H9 (cell line): ENCODE measurements around the gene CFAP157. TPM values are rescaled to one million over a fixed set of nuclear protein-coding genes. Genes with fewer than 3 reads are reported as not detected.

ENCODE experiments used
- DNase-seq: peaks from one replicate; pipeline ENCODE4 v3.0.0-alpha.2; 2017
- H2AFZ ChIP-seq: one replicate; pipeline ENCODE4 v1.6.1; 2013; ENCODE audit warnings: mild to moderate bottlenecking, low read length, control low read depth, moderate library complexity
- H2AK5ac ChIP-seq: 2 replicates; pipeline ENCODE4 v1.6.1; 2013; ENCODE audit warnings: low read length, control low read depth, mixed read lengths; ENCODE audit not compliant: insufficient read length
- H2BK120ac ChIP-seq: one replicate; pipeline ENCODE4 v1.6.1; 2013; ENCODE audit warnings: low read depth, mild to moderate bottlenecking, low read length, control low read depth, inconsistent platforms; ENCODE audit not compliant: poor library complexity, severe bottlenecking
- H2BK12ac ChIP-seq: 2 replicates; pipeline ENCODE4 v1.6.1; 2013; ENCODE audit warnings: low read length, control low read depth, mixed read lengths, low read depth; ENCODE audit not compliant: insufficient read length
- H2BK15ac ChIP-seq: 2 replicates; pipeline ENCODE4 v1.6.1; 2013; ENCODE audit warnings: low read depth, low read length, control low read depth
- H2BK20ac ChIP-seq: one replicate; pipeline ENCODE4 v1.6.1; 2013; ENCODE audit warnings: low read depth, mild to moderate bottlenecking, low read length, control low read depth, inconsistent platforms; ENCODE audit not compliant: poor library complexity, severe bottlenecking
- H2BK5ac ChIP-seq: 2 replicates; pipeline ENCODE4 v1.6.1; 2013; ENCODE audit warnings: low read length, control low read depth, mixed read lengths; ENCODE audit not compliant: insufficient read length
- H3K14ac ChIP-seq: 2 replicates; pipeline ENCODE4 v1.6.1; 2013; ENCODE audit warnings: low read length, control low read depth; ENCODE audit not compliant: insufficient read depth
- H3K18ac ChIP-seq: 2 replicates; pipeline ENCODE4 v1.6.1; 2013; ENCODE audit warnings: low read depth, mild to moderate bottlenecking, mixed read lengths, low read length, control low read depth; ENCODE audit not compliant: insufficient read length
- H3K23ac ChIP-seq: 2 replicates; pipeline ENCODE4 v1.6.1; 2013; ENCODE audit warnings: low read length, control low read depth, mixed read lengths, low read depth; ENCODE audit not compliant: insufficient read length
- H3K23me2 ChIP-seq: 2 replicates; pipeline ENCODE4 v1.6.1; 2013; ENCODE audit warnings: low read depth, mild to moderate bottlenecking, mixed read lengths, low read length, control low read depth; ENCODE audit not compliant: insufficient read length, poor library complexity, severe bottlenecking
- H3K27ac ChIP-seq: 2 replicates; pipeline ENCODE4 v1.5.1; 2013; ENCODE audit warnings: low read length, control low read depth, mixed read lengths, low read depth; ENCODE audit not compliant: insufficient read length
- H3K27me3 ChIP-seq: 2 replicates; pipeline ENCODE4 v1.6.1; 2013; ENCODE audit warnings: low read length, control low read depth, inconsistent platforms; ENCODE audit not compliant: insufficient read depth
- H3K4ac ChIP-seq: 2 replicates; pipeline ENCODE4 v1.6.1; 2013; ENCODE audit warnings: low read depth, mild to moderate bottlenecking, control low read depth, inconsistent platforms, low read length, moderate library complexity
- H3K4me1 ChIP-seq: 2 replicates; pipeline ENCODE4 v1.6.1; 2013; ENCODE audit warnings: low read length, control low read depth, inconsistent platforms; ENCODE audit not compliant: insufficient read depth
- H3K4me2 ChIP-seq: 2 replicates; pipeline ENCODE4 v1.6.1; 2013; ENCODE audit warnings: low read length, control low read depth, mixed read lengths; ENCODE audit not compliant: insufficient read length, insufficient read depth
- H3K56ac ChIP-seq: 2 replicates; pipeline ENCODE4 v1.6.1; 2013; ENCODE audit warnings: low read depth, mild to moderate bottlenecking, mixed read lengths, low read length, control low read depth; ENCODE audit not compliant: insufficient read length
- H3K79me1 ChIP-seq: 2 replicates; pipeline ENCODE4 v1.6.1; 2013; ENCODE audit warnings: low read depth, mild to moderate bottlenecking, moderate library complexity, low read length, control low read depth, inconsistent platforms; ENCODE audit not compliant: insufficient read depth, poor library complexity, severe bottlenecking
- H3K79me2 ChIP-seq: 2 replicates; pipeline ENCODE4 v1.6.1; 2013; ENCODE audit warnings: low read length, control low read depth, inconsistent platforms; ENCODE audit not compliant: insufficient read depth
- H3K9ac ChIP-seq: 2 replicates; pipeline ENCODE4 v1.6.1; 2013; ENCODE audit warnings: low read length, control low read depth, mixed read lengths; ENCODE audit not compliant: insufficient read length; ENCODE audit errors: extremely low read depth
- H3K9me3 ChIP-seq: one replicate; pipeline ENCODE4 v1.6.1; 2013; ENCODE audit warnings: low read depth, low read length, inconsistent platforms; ENCODE audit not compliant: control insufficient read depth
- H3T11ph ChIP-seq: one replicate; pipeline ENCODE4 v1.6.1; 2013; ENCODE audit warnings: mild to moderate bottlenecking, low read length, control low read depth, inconsistent platforms
- H4K20me1 ChIP-seq: one replicate; pipeline ENCODE4 v1.6.1; 2013; ENCODE audit not compliant: control insufficient read depth, insufficient read length, insufficient read depth
- H4K5ac ChIP-seq: 2 replicates; pipeline ENCODE4 v1.6.1; 2013; ENCODE audit warnings: low read depth, mild to moderate bottlenecking, mixed read lengths, low read length, control low read depth; ENCODE audit not compliant: insufficient read length
- H4K8ac ChIP-seq: replicated peaks from 2 replicates; pipeline ENCODE4 v1.6.1; 2013; ENCODE audit warnings: low read length, control low read depth, mixed read lengths, low read depth; ENCODE audit not compliant: insufficient read length
- H4K91ac ChIP-seq: 2 replicates; pipeline ENCODE4 v1.6.1; 2013; ENCODE audit warnings: low read depth, mild to moderate bottlenecking, moderate library complexity, mixed read lengths, low read length, control low read depth; ENCODE audit not compliant: insufficient read length
- H3K27ac Mint-ChIP-seq, 3 experiments: 2 replicates in 2 of 3; 3 replicates in 1 of 3; pipeline ENCODE4 v1.8.0; 2020 to 2021; ENCODE audit warnings: mixed read lengths in 3 of 3, mild to moderate bottlenecking in 1 of 3, moderate library complexity in 1 of 3
- H3K27me3 Mint-ChIP-seq: 2 replicates; pipeline ENCODE4 v1.8.0; 2021; ENCODE audit warnings: low read depth, mild to moderate bottlenecking, moderate library complexity, mixed read lengths
- H3K36me3 Mint-ChIP-seq, 3 experiments: 2 replicates in 2 of 3; 3 replicates in 1 of 3; pipeline ENCODE4 v1.8.0; 2020 to 2021; ENCODE audit warnings: low read depth in 3 of 3, mixed read lengths in 3 of 3; ENCODE audit not compliant: insufficient read depth in 1 of 3
- H3K4me1 Mint-ChIP-seq, 2 experiments: 2 replicates each; pipeline ENCODE4 v1.8.0; 2020; ENCODE audit warnings: mixed read lengths in 2 of 2
- H3K4me3 Mint-ChIP-seq, 2 experiments: 2 replicates in 1 of 2; 3 replicates in 1 of 2; pipeline ENCODE4 v1.8.0; 2020 to 2021; ENCODE audit warnings: mild to moderate bottlenecking in 2 of 2, mixed read lengths in 2 of 2, moderate library complexity in 1 of 2
- H3K9me3 Mint-ChIP-seq, 2 experiments: 2 replicates in 1 of 2; 3 replicates in 1 of 2; pipeline ENCODE4 v1.8.0; 2020; ENCODE audit warnings: mild to moderate bottlenecking in 2 of 2, mixed read lengths in 2 of 2, moderate library complexity in 1 of 2
- CTCF ChIP-seq: fragments of 200-600 bp; sonication (generic); conservative IDR thresholded peaks from 3 replicates; pipeline ENCODE4 v1.8.0; 2021; ENCODE audit warnings: antibody characterized with exemption, mild to moderate bottlenecking
- WGBS: extraction: QIAGEN DNeasy Blood & Tissue Kit; methylation state at CpG from one replicate; pipeline ENCODE4 v1.1.7; 2013; ENCODE audit warnings: missing lambda C conversion rate, low lambda C conversion rate, mixed read lengths; ENCODE audit not compliant: insufficient read length; ENCODE audit errors: extremely low coverage; 5-methylcytosine and 5-hydroxymethylcytosine counted together
- total RNA-seq: library from RNA; stranded (reverse); gene quantifications from 2 replicates; pipeline ENCODE4 v1.2.1, GENCODE V29; 2021

CFAP157 gene
- total RNA-seq, 1 experiment from 2014 or later = 0.22 TPM

DNA sequence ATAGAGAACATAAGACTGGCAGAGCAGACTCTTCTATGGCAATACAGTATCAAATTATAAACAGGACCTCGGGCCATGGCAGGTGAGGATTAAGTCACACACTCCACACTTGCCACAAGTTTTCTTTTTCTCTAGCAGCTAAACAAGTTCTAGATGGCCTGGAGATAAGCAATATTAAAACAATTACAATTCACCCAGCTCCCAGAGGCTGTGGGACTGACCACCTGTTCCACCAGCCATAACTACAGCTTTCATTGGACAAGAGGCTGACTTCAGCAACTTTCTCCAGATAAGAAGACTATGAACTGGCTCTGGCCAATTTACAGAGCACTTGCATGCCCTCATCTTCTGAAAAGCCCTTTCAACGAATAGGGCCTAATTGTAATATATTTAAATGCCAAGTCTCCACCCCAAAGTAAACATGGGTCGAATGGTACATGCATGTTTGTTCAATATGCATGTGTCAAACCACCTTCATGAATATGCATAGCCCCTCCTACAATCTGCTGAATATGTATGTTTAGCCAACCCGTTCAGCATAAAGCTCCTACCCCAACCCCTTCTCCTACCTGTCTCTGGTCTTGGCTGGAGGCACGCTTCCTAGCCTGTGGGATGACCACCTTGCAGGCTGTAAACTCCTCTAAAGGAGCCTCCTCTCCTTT lies 6.1 kb upstream of the CFAP157 start:
- H2BK20ac ChIP-seq = no peak overlapping the region
- H2BK5ac ChIP-seq = no peak overlapping the region
- Mint-ChIP-seq H3K9me3 (no peaks in the 10 kb centered on the region), H3K36me3 (no peaks in the 10 kb centered on the region), H3K27ac (no peak overlapping the region), H3K27me3 (peaks cover 6% of the 10 kb centered on the region), H3K4me3 (0 out of 5 replicates have a peak overlapping the region, but pooled peaks of 1 of the 2 experiments have one; percentile 28), H3K4me1 (peaks cover 2 to 11% of the 10 kb centered on the region in 2 experiments)
- H4K5ac ChIP-seq = no peak overlapping the region
- no peak overlapping the region for H3K27ac ChIP-seq
- H3K56ac ChIP-seq = no peak overlapping the region
- H3K4ac ChIP-seq = no peak overlapping the region
- no peaks in the 10 kb centered on the region for H4K20me1 ChIP-seq
- peaks cover 4% of the 10 kb centered on the region for H3K23me2 ChIP-seq
- no peaks in the 10 kb centered on the region for H3K9me3 ChIP-seq
- H3T11ph ChIP-seq = no peak overlapping the region
- no peaks in the 10 kb centered on the region for H3K79me1 ChIP-seq
- no peak overlapping the region for H4K8ac ChIP-seq
- H3K4me2 ChIP-seq = no peak overlapping the region
- H2BK120ac ChIP-seq = no peak overlapping the region
- no peak overlapping the region for H3K23ac ChIP-seq
- no peak for DNase-seq
- H3K14ac ChIP-seq = no peak overlapping the region
- WGBS = no CpG with 5 or more reads among the region's 5 CpGs
- H3K79me2 ChIP-seq = no peaks in the 10 kb centered on the region
- H3K9ac ChIP-seq = no peak overlapping the region
- H3K18ac ChIP-seq = no peak overlapping the region
- no peak overlapping the region for H2BK15ac ChIP-seq
- no peak overlapping the region for H2AK5ac ChIP-seq
- H2AFZ ChIP-seq = no peak overlapping the region
- H2BK12ac ChIP-seq = peak overlapping the region; percentile 36
- no peaks in the 10 kb centered on the region for H3K4me1 ChIP-seq
- H3K27me3 ChIP-seq = no peaks in the 10 kb centered on the region
- no peak overlapping the region for H4K91ac ChIP-seq
- no peak for TF ChIP-seq CTCF
